ENCODE data around the gene BGN.

GRCh38 chrX:153494061-153494460 lies 719 bp upstream of the BGN start:
- TF ChIP-seq CTCF (conservative IDR thresholded peaks at IDR 0.05; ENCODE audit: low read depth, low read length) (no peak), EZH2 (IDR thresholded peaks at IDR 0.05; ENCODE audit: low read length, unreplicated experiment) (no peak)
